Caki2 (cell line): ENCODE data around the gene DHX9. TPM values are rescaled to one million over a fixed set of nuclear protein-coding genes. Genes with fewer than 3 reads are reported as not detected.

Experiments used
- DNase-seq: peaks from one replicate; pipeline ENCODE4 v3.0.0-alpha.2; 2015; ENCODE audit warnings: low read depth
- in situ Hi-C: cut with HindIII; loops from 2 replicates; pipeline ENCODE4 v1.10.0; 2016; ENCODE audit warnings: low sequenced_read_pairs, low pct_unique_long_range_greater_than_20kb, mixed read lengths
- total RNA-seq: library from RNA; depleted of rRNA; stranded (reverse); fragments of >200 nt; shearing (Covaris generic); gene quantifications from 2 replicates; pipeline ENCODE4 v1.2.3, GENCODE V29; 2014; ENCODE audit warnings: low replicate concordance; rRNA removed

The DHX9 gene
- total RNA-seq: 120 and 154 TPM in 2 replicates

DNA sequence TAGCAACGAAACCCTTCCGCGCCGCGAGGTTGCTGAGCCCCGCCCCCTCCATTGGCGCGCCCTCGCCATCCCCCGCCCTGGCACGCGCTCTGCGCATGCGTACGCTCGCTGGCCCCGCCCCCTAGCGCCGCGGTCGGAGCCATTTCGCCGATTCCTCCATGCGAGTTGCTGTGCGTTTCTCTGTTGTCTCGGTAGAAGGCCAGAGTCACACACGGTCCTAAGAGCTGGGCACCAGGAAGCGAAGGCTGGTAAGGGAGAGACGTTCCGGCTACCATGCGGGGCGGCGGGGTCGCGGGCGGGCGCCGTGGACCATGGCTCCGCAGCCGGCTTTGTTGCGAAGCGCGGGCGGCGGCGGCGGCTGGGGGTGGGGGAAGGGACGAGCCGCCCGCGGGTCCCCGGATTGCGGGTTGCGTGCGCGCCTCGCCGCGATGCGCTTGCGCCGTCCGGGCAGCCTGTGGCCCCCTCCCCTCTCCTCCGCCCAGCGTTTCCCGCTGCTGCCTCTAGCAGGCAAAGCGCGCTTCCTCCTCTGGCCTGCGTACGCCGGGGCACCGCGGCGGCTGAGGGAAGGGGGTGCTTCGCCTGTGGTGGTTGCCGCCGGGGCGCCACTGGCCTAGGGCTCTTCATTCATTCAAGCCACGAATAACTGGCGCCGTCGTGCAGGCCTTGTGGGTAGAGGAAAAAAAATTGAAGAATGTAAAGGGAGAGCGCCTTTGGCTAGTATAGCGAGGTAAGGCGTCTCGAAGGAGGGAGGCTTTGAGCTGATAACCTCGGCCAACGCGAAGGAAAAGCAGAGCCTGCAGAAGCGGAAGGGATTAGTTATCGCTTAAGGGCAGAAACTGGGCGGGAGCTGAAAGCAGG is at the start of gene DHX9:
DHX9 (plus strand) TSS at position 139 of the 858 bp plus-strand sequence. CDS start 3,220 bp downstream, outside the sequence.
- peak; percentile 86 for DNase-seq

DNA sequence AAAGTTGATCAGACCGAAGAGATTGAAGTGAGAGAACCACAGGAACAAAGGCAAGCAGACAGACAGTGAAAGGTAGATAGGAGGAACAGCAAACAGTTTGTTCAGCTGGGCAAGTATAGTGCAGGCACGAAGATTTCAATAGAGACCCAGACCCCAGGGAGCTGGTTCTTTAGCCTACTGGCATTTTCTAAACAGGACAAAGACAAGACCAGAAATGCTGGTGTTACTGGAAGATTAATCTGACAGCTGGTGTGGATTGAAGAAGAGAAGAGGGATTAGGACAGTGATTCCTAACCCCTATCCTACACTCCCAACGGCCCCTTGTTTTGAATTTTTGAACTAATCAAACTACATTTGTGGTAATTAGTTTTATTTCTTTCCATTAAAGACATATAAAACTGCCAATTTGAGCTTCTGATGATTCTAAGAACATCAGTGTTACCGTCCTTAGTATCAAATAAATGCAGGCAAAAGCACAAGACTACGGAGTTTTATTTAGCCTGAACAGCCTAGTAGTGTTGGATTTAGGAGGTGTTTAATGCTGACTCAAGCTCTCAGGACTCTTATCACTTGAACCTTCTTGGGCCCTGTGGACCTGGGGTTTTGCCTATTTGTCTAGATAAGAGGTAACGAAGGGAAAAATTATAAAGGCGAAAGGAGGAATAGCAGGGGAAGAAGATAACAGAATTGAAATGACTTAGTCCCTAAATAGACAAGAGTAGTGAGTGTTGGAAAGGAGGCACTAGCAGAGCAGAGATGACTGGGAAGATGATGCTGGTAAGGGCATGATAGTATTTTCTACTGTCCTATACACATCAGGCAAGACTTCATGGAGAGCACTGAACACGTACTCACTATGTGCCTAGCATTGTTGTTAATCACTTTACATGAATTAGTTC is 47.6 kb upstream of the DHX9 start:
- DNase-seq: no peak
- in situ Hi-C loops: no loop called here

More for the DNA sequence above, at the start of gene DHX9:
- in situ Hi-C loops: no loop called here

DNA sequence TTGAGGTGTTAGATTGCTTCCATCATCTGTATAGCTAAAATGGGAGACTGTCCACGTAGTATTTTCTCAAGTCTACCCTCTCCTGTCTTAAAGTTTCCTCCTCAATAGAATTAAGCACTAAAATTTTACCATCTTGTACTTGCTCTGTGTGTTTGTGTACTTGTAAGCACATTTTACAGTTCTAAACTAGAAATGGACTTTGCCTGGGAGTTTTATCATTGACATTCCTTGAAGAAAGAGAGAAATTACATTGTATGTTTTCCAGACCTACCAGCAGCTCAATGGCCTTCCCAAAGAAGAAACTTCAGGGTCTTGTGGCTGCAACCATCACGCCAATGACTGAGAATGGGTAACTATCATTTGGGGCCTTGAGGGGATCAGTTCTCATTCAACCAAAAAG is 45.1 kb upstream of the DHX9 start:
- in situ Hi-C loops: no loop called here
- no peak for DNase-seq

DNA sequence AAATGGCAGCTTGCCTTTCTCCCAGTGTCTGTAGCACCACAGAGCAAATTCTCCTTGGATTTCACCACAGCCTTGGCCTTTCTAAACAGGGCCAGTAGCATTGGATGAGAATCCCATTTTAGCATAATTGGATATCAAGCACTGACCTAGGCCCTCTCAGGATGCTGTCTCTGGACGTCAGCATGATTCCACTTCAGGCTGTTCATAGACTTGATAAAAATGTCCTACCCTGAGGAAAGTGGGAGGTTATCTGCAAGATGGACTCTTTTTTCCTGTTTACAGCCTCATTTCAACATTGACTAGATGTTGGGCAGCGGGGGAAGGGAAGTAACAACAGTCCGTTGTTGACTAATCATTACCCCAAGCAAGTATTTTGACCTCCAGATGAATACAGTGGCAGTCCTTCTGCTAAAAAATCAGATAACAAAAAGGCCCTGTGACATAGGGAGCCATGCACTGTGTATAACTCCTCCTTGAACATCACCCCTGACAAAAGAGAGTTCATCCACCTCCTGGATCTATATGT is 44.4 kb upstream of the DHX9 start:
- in situ Hi-C loops: no loop called here
- DNase-seq: no peak

DNA sequence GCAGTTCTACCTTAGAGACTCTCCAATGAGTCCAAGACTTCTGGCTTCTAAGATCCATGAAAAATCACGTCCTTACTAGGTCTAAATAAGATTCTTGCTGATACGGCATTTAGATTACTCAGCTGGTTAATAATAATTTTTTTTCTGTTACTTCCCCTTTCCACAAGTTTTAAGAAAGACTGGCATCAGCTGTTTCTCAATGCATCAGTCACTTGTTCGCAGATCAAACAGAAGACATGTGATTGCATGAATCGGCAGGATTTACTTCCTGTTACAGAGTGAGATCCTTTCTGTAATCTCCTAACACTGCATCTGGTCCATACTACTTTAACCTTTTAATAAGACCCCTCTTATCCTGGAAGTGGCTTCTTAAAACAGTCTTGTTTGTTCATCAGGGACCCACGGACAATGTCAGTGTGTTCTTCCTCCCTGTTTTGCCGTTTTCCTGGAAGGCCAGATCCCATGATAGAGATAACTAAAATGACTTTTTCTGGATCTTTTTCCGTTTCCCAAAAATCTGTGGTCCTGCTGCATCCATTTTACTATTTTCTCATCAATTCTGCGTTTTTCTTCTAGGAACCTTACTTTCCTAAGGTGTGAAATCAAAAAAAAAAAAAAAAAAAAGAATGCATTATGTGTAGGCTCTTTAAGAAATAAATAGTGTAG is 43.5 kb upstream of the DHX9 start:
- DNase-seq: peak; percentile 32
- in situ Hi-C loops: no loop called here

DNA sequence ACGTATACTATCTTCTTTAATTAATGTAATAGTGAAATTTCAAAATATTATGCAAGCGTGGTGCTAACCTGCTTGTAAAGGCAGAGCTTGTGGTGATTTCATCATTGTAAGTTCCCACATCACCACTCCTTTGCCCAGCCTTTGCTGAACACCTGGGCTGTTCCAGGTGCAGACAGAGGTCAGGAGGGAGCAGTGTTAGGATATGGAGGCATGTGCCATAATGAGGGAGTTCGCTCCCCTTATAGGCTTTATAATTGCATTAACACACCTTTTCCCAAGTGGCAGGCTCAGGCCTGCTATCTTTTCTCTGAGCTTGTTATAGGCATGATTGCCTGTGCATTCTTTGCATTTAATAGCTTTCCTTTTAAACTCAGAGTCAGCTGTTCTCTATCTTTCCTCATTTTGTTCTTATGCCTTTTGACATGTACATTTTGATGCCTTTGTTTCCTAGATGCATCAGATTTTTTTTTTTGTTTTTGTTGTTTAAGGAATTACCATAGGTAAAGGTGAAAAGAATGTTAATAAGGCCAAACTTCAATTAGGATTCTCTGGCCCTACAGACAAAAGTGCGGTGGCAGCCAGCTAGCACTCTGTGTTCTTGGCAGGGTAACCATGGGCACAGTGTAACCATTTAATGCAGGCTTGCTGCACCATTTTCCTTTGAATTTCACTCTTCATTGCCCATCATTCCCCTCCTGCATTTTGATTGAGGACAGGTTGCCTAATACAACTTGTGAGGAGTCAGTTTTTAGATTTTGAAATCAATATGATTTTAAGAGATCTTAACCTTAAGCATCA is 36.9 kb upstream of the DHX9 start:
- in situ Hi-C loops: no loop called here
- no peak for DNase-seq

DNA sequence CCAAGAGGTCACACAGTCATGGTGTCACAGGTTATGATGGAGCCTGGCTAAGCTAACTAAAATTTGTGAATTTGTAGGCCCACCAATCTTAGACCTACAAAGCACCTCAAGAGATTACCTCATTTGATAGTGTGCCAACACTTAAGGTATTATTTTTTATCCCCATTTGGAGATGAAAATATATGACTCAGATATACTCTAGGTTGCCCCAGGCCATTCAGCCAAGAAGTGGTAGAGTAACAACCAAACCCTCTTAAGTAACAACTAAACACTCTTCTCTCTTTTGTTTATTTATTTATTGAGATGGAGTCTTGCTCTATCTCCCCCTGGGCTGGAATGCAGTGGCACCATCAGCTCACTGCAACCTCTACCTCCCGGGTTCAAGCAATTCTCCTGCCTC is 35.3 kb upstream of the DHX9 start:
- no peak for DNase-seq
- in situ Hi-C loops: no loop called here

DNA sequence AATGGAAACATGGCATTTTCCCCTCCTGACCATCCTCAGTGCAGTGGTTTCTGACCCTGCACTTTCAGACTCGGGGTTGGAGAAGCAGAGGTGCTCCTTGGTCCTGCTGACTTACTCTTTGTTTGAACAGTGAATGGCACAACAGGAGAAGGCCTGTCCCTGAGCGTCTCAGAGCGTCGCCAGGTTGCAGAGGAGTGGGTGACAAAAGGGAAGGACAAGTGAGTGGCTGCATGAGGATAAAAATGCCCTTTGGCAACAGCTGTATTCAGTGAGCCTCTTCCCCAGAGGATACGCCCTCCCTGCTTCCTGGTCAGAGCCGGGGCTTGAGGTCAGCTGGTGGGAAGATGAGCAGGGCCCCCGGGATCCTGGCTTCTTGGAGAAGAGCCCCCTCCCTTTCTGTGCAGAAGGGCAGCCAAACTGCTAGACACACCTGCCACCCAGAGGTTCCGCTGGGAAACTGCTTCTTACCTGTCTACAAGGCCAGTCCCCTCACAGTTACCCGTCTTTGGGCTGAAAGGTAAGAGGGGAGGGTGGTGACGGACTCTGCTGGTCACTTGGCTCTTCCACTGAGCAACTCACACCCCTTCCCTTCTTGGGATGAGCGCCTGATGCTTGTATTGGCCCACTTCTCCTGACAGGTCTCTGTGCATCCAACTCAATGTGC is 33.0 kb upstream of the DHX9 start:
- no peak for DNase-seq
- in situ Hi-C loops: no loop called here

DNA sequence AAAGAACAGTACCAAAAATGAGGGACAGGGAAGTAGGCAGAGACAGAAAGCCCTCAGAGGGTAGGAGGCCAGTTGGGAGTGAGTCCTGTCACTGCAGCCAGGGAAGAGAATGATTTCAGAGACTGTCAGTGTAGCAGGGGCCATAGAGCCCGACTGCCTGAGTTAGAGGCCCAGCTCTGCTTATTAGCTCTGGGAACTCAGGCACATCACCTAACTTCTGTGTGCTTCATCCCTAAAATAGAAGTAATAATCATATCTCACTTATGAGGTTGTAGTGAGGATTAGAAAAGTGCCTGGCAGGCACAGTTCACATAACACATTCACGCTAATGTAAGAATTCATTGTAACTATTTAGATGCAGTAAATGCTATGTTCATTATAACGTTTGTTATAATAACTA is 31.2 kb upstream of the DHX9 start:
- in situ Hi-C loops: no loop called here
- no peak for DNase-seq

DNA sequence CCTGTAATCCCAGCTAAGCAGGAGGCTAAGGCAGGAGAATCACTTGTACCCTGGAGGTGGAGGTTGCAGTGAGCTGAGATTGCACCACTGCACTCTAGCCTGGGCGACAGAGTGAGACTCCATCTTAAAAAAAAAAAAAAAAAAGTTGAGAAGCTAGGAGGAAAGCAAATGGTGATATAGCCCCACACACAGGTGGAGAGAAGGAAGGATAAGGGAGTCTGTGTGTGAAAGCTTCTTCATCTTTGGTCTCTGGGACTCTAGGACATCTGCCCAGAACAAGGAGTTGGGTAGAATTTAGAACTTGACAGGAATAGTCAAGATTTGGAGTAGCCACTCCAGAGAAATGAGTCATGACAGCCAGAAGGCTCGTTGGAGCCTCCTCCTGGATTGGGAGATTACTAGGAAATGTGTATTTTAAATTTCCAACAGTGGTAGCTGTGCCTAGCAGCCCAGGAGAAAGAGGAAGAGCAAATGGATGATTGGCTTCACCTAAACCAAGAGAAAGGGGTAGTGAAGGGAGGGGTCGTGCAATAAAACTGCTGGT is 29.7 kb upstream of the DHX9 start:
- in situ Hi-C loops: no loop called here
- no peak for DNase-seq

DNA sequence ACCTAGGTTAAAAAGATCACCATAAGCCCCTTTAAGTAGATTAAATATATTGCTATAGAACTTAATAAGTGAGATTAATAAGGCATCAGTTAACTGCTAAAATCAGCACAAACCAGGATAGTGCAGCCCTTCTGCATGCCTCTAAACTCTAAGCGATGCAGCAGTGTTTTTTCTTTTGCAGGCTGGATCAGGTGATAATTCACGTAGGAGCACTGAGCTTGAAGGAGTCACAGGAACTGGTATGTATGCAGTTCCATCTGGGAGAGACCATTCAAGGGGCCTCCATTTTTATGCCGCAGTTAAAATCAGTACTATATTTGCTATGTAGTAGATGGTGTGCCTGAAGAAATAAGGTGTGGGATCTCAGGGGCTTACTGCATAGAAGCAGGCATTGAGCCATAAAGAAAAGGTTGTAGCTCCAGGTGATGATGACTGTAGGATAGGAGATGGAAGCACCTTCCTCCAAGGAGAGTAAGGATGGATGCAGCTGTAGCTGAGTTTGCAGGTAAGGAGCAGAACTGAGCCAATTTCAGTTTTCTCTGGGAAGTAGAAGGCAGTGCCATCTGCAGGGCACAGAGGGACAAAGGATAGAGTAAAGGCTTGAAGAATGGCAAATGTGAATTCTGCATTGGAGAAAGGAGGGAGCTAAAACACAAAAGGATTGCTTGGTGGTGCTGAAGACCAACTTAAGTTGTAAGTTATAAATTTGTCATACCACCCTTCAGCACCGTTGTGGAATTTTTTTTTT is 27.0 kb upstream of the DHX9 start:
- in situ Hi-C loops: no loop called here
- no peak for DNase-seq

DNA sequence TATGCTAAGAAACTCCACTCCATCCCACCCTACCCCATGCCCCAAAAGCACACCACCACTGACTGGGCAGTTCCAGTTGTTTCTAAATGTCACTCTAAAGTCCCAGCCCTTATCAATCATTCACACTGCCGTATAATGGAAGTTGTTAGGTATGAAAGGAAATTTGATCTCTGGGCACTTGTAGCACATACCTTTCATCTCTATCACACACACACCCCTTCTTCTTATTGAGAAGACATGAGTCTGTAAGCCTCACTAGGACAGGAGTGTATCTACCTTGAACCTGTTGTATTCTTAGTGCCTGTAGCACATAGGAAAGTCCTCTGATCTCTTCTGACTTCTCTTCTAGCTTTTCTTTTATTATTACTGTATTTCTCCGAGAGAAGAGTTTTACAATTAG is 22.3 kb upstream of the DHX9 start:
- in situ Hi-C loops: no loop called here
- no peak for DNase-seq

DNA sequence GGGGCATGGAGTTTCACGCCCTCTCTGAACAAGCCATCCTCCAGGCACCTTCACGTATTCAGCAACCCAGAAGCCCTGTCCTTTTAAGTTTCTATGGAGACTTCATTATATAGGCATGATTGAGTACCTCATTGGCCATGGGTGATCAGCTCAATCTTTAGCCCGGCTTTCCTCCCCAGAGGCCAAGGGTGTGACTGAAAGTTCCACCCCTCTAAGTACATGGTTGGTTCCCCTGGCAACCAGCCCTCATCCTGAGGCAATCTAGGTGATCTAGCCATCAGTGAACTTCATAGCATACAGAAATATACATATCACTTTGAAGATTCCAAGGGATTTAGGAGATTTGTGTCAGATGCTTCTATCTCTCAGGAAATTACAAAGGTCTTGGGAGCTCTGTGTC is 21.3 kb upstream of the DHX9 start:
- in situ Hi-C loops: no loop called here
- no peak for DNase-seq

DNA sequence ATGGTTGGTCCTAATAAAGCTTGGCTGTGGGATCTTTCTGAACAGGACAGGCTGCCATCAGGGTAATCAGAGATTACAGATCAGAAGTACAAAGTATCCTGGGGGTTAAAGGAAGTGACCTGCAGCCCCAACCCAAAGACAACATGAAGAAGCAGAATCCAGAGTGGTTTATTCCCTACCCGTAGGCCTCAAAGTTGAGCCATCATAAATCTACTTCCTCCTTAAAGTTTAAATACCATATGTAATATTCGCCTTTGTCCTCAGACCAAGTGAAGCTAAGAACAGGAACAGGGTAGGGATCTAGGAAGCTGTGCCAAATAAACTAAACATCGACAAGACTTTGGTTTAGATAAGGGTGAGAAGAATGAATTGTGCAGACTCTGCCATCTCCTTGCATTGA is 15.9 kb upstream of the DHX9 start:
- in situ Hi-C loops: no loop called here
- DNase-seq: no peak

DNA sequence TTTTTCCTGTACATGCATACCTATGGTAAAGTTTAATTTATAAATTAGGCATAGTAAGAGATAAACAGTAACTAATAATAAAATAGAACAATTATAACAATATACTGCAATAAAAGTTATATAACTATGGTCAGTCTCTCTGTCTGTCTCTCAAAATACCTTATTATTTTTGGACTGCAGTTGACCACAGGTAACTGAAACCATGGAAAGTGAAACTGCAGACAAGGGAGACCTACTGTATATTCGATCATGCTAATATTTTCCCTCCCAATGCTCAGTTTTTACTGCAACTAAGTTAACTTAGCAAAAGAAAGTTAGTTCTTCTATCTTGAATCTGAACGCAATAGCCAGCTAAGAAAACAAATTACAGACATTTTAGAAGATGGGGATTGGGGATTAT is 12.3 kb upstream of the DHX9 start:
- in situ Hi-C loops: no loop called here
- DNase-seq: no peak

DNA sequence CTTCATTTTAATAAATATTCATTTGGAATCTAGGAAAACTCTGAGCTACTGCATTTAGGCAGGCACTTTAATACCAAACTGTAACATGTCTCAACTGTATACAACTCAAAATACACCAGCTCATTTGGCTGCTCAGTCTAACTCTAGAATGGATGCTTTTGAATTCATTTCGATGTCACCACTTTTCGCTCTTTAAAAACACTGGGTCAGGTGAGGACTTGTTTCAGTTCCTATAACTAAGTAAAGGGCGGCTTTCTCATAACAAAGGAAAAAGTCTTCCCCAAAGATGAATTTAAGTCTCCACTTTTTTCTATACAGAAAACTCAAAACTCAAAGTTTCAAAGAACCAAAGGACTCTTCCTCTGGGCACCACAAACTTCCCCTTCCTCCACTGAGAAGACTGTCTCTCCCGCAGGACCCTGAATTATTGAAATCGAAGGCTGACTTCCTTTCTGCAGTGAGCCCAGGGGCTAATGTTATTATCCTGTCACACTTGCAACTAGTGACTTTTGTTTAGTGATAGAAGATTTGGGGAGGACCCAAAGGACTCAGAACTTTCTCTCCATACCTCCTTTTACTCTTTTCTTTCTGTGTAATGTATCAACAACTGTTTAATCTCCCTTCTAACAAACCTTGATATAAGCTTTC is 9.7 kb upstream of the DHX9 start:
- DNase-seq: no peak
- in situ Hi-C loops: no loop called here
